PFSK-1 (cell line): ENCODE measurements around the gene PANK1.

ENCODE experiments used
- FOXP2 ChIP-seq: optimal IDR thresholded peaks from 2 replicates; pipeline ENCODE3; 2011; ENCODE audit warnings: borderline replicate concordance, control low read depth, inconsistent platforms; ENCODE audit not compliant: insufficient read depth; ENCODE audit errors: extremely low read length, extremely low read depth
- POLR2AphosphoS5 ChIP-seq: IDR thresholded peaks from 2 replicates; pipeline ENCODE4 v1.6.1; 2012; ENCODE audit warnings: low read depth, mild to moderate bottlenecking, control low read depth, low read length, moderate library complexity
- REST ChIP-seq, 2 experiments: IDR thresholded peaks; 2 replicates each; pipeline versions ENCODE4 v1.6.1 to v1.8.0; 2011 to 2012; ENCODE audit warnings: low read depth in 2 of 2, low read length in 2 of 2, control low read depth in 1 of 2, inconsistent platforms in 1 of 2, mild to moderate bottlenecking in 1 of 2, moderate library complexity in 1 of 2; ENCODE audit not compliant: insufficient read depth in 1 of 2
- SIN3A ChIP-seq: IDR thresholded peaks from 2 replicates; pipeline ENCODE4 v1.6.1; 2012; ENCODE audit warnings: mild to moderate bottlenecking, low read length, moderate library complexity, borderline replicate concordance; ENCODE audit not compliant: insufficient read depth
- TAF1 ChIP-seq: IDR thresholded peaks from 2 replicates; pipeline ENCODE4 v1.6.1; 2012; ENCODE audit warnings: low read length, control low read depth, borderline replicate concordance; ENCODE audit not compliant: insufficient read depth

The PANK1 gene

GRCh38 chr10:89639326-89639725, 5.7 kb downstream of the PANK1 start:
- no peak for TF ChIP-seq SIN3A
- TF ChIP-seq FOXP2 = no peak
- no peak for TF ChIP-seq REST (IDR thresholded peaks at IDR 0.05; ENCODE audit: insufficient read depth in 1 of 2, low read depth in 2 of 2, low read length in 2 of 2)
- no peak for TF ChIP-seq TAF1
- no peak for TF ChIP-seq POLR2AphosphoS5

DNA sequence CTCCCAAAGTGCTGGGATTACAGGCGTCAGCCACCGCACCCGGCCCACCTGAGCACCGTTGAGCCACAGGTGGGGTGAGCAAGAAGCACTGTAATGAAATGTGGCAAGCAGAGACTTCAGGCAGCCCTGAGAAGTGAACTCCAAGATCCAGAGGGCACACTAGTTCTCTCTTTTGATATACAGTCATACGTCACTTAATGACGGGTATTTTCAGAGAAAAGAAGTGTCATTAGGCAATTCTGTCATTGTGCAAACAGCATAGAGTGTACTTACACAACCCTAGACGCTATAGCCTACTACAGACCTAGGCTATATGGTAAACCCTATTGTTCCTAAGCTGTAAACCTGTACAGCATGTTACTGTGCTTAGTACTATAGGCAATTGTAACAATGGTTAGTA, 7.9 kb downstream of the PANK1 start:
- no peak for TF ChIP-seq FOXP2

DNA sequence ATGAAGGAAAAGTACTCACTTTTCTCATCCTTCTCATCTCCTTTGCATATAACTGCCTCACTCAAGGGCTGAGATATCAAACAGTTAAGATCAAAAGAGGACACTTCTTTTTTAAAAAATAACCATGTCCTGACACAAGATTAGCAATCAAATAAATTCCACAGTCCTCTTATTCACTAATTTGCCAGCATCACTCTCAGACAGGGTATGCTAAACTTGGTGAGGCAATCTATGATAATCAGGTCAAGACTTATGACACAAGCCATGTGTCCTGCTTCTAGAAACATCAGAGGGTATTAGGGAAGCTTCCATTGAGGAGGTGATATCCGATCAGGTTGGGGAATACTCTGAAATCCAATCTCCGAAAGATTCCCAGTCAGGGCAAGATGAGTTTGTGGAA, 10.4 kb downstream of the PANK1 start:
- TF ChIP-seq FOXP2 = no peak
- no peak for TF ChIP-seq REST (IDR thresholded peaks at IDR 0.05; ENCODE audit: insufficient read depth in 1 of 2, low read depth in 2 of 2, low read length in 2 of 2)
- TF ChIP-seq POLR2AphosphoS5 = no peak
- no peak for TF ChIP-seq SIN3A
- no peak for TF ChIP-seq TAF1

- TF ChIP-seq POLR2AphosphoS5 (no peak), REST (IDR thresholded peaks at IDR 0.05; ENCODE audit: insufficient read depth in 1 of 2, low read depth in 2 of 2, low read length in 2 of 2) (no peak), SIN3A (no peak), TAF1 (no peak), FOXP2 (no peak)
Observed at GRCh38 chr10:89633484-89633883, 11.6 kb downstream of the PANK1 start.

- TF ChIP-seq SIN3A (no peak), FOXP2 (no peak), REST (IDR thresholded peaks at IDR 0.05; ENCODE audit: insufficient read depth in 1 of 2, low read depth in 2 of 2, low read length in 2 of 2) (no peak), TAF1 (no peak), POLR2AphosphoS5 (no peak)
Observed at GRCh38 chr10:89632824-89633223, 12.2 kb downstream of the PANK1 start.
